Suprapubic skin (tissue), 4 donors: Measurements from ENCODE around the gene TLE4. TPM values are rescaled to one million over a fixed set of nuclear protein-coding genes. Genes with fewer than 3 reads are reported as not detected.

ENCODE experiments used
- DNase-seq, 2 donors: peaks; one replicate each; pipeline ENCODE4 v3.0.0-alpha.2; 2019; ENCODE audit warnings: low spot score in 2 of 2
- H3K27ac ChIP-seq: fragments of 200-600 bp; sonication (generic); one replicate; pipeline ENCODE4 v1.5.1; 2019
- H3K27me3 ChIP-seq: fragments of 200-600 bp; sonication (generic); one replicate; pipeline ENCODE4 v1.5.1; 2019
- H3K36me3 ChIP-seq: fragments of 200-600 bp; sonication (generic); one replicate; pipeline ENCODE4 v1.5.1; 2019
- H3K4me1 ChIP-seq: fragments of 200-600 bp; sonication (generic); one replicate; pipeline ENCODE4 v1.5.1; 2019
- H3K4me3 ChIP-seq: fragments of 200-600 bp; sonication (generic); one replicate; pipeline ENCODE4 v1.5.1; 2019; ENCODE audit warnings: mild to moderate bottlenecking
- H3K9me3 ChIP-seq: fragments of 200-600 bp; sonication (generic); one replicate; pipeline ENCODE4 v1.5.1; 2019
- EP300 ChIP-seq: sonication (generic); formaldehyde crosslinking; IDR thresholded peaks from one replicate; pipeline ENCODE4 v1.6.1; 2017; ENCODE audit warnings: antibody characterized with exemption
- POLR2A ChIP-seq, 2 donors: fragments of 450-650 bp; IDR thresholded peaks; one replicate each; pipeline ENCODE4 v1.6.1; 2017; ENCODE audit warnings: antibody characterized with exemption in 2 of 2, mild to moderate bottlenecking in 2 of 2, moderate library complexity in 2 of 2
- POLR2AphosphoS5 ChIP-seq, 3 donors: sonication (generic); formaldehyde crosslinking; IDR thresholded peaks; one replicate each; pipeline ENCODE4 v1.6.1; 2017; ENCODE audit warnings: antibody characterized with exemption in 3 of 3
- WGBS: methylation state at CpG from one replicate; pipeline ENCODE4 v1.1.5; 2018; 5-methylcytosine and 5-hydroxymethylcytosine counted together
- total RNA-seq, 4 donors: library from RNA; depleted of rRNA; stranded (reverse); fragments of >200 nt; gene quantifications; one replicate each; pipeline ENCODE4 v1.1.0, GENCODE V29; 2016
- TF ChIP-seq, protein P1 (sequence below), 2 donors: fragments of 200-600 bp in 1 of 2; fragments of 450-650 bp in 1 of 2; sonication (generic) in 1 of 2; IDR thresholded peaks; one replicate each; pipeline ENCODE4 v1.5.1; 2016 to 2019; ENCODE audit warnings: antibody characterized with exemption in 2 of 2, mild to moderate bottlenecking in 1 of 2, moderate library complexity in 1 of 2

TLE4 gene
- total RNA-seq, 4 donors from 2014 or later: 44.3 to 109 (median 67.0) TPM

GRCh38 chr9:79567671-79568098 is 4.1 kb upstream of the TLE4 start:
- Histone ChIP-seq H3K27me3 (no peaks in the 10 kb centered on the region), H3K9me3 (no peaks in the 10 kb centered on the region), H3K27ac (no peak overlapping the region), H3K4me1 (peaks cover 7% of the 10 kb centered on the region), H3K4me3 (no peak overlapping the region), H3K36me3 (no peaks in the 10 kb centered on the region)
- 65% methylated on average over 2 of the region's 2 CpGs for WGBS
- no peak for DNase-seq
- TF ChIP-seq POLR2AphosphoS5 (IDR thresholded peaks at IDR 0.05): no peak
- TF ChIP-seq, protein P1, sequence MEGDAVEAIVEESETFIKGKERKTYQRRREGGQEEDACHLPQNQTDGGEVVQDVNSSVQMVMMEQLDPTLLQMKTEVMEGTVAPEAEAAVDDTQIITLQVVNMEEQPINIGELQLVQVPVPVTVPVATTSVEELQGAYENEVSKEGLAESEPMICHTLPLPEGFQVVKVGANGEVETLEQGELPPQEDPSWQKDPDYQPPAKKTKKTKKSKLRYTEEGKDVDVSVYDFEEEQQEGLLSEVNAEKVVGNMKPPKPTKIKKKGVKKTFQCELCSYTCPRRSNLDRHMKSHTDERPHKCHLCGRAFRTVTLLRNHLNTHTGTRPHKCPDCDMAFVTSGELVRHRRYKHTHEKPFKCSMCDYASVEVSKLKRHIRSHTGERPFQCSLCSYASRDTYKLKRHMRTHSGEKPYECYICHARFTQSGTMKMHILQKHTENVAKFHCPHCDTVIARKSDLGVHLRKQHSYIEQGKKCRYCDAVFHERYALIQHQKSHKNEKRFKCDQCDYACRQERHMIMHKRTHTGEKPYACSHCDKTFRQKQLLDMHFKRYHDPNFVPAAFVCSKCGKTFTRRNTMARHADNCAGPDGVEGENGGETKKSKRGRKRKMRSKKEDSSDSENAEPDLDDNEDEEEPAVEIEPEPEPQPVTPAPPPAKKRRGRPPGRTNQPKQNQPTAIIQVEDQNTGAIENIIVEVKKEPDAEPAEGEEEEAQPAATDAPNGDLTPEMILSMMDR (IDR thresholded peaks at IDR 0.05): no peak
- TF ChIP-seq POLR2A (IDR thresholded peaks at IDR 0.05): no peak
- no peak for TF ChIP-seq EP300

DNA sequence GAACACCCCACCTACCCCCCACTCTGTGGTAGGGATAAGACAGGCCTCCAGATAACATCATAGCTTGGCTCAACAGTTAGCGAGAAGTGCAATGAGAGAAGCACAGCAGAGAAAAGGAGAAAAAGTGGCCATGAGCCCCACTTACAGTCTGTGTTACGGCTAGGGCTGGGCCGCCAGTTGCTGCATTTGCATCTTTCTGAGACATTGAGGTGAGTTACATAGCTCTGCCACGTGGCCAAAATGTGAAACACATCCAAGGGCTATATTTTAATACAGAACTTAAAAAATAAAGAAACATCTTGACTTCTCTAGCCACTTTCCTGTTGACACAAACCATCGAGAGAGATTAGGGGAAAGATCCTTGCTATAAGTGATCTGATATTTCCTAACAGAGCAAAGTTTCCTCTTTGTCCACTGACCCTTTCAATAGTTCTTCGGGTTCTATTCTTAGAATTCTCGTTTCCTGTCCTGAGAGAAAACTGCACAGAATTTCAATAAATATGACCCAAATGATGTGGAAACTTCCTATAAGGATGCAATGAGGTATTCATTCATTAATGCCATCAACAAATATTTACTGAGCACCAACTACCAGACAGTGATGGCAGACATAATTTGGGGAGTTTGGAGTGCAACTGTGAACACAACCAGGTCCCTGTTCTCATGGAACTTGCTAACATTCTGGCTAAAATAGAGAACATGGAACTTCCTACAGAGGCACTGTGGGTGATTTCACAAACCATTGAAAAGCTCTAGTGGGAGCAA is 3.2 kb upstream of the TLE4 start:
- Histone ChIP-seq H3K9me3 (no peaks in the 10 kb centered on the region), H3K4me3 (no peak overlapping the region), H3K27ac (no peak overlapping the region), H3K27me3 (no peaks in the 10 kb centered on the region), H3K36me3 (no peaks in the 10 kb centered on the region), H3K4me1 (peaks cover 8% of the 10 kb centered on the region)
- 81% methylated on average over 7 of the region's 7 CpGs for WGBS
- no peak for DNase-seq
- TF ChIP-seq POLR2A (IDR thresholded peaks at IDR 0.05): no peak
- TF ChIP-seq POLR2AphosphoS5 (IDR thresholded peaks at IDR 0.05): no peak
- TF ChIP-seq, protein P1 (IDR thresholded peaks at IDR 0.05): no peak
- TF ChIP-seq EP300: no peak

- no peak overlapping the region for H3K27ac ChIP-seq
Measured at GRCh38 chr9:79569814-79570447, 1.8 kb upstream of the TLE4 start.

DNA sequence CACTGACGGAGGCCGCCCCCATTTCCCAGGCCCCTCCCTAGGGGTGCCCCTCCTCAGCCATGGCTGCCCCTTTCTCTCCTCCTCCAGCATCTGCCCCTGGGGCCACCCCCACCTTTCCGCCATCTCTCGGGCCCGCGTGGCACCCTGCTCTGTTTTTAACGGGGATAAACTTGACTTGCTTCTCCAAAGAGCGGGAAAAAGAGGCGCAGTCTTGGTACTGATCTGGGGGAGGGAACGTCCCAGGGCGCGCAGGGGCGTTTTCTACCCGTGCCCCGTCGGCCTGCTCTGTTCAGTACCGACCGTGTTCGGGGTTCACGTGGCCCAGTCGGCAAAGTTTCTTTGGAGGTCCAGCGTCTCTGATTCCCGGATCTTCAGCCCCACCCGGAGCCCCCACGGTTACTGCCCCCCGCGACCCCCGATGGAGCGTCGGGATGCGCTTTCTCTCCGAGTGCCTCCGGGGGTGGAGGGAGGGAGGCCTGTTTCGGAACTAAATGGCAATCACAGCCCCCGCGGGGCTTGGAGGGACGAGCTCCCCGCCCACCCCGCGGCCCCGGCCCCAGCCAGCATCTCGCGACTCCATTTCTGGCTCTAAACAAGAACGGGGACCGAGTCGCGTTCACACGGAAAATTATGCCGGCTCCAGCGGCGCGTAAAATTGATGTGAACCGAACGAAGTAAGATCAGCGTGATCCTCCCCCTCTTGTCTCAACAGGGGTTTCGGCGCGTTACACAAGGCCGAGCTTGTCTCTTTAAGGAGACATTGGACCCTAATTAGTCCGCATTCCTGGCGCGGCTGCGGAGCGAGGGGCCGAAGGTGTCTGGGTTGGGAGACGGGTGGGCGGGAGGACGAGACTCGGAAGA is 1.1 kb upstream of the TLE4 start:
- Histone ChIP-seq H3K27me3 (no peaks in the 10 kb centered on the region), H3K9me3 (no peaks in the 10 kb centered on the region), H3K4me3 (peak overlapping the region; percentile 99), H3K4me1 (peaks cover 24% of the 10 kb centered on the region), H3K27ac (peak overlapping the region; percentile 65), H3K36me3 (no peaks in the 10 kb centered on the region)
- peak; percentile 77 to 78 for DNase-seq
- no peak for TF ChIP-seq POLR2AphosphoS5 (IDR thresholded peaks at IDR 0.05)
- TF ChIP-seq EP300: no peak
- TF ChIP-seq POLR2A (IDR thresholded peaks at IDR 0.05): no peak
- WGBS: under 1% methylated on average over 24 of the region's 69 CpGs

More at GRCh38 chr9:79569814-79570447, 1.8 kb upstream of the TLE4 start:
- peaks cover 22% of the 10 kb centered on the region for H3K4me1 ChIP-seq
- H3K27me3 ChIP-seq: no peaks in the 10 kb centered on the region
- TF ChIP-seq EP300 (no peak), POLR2A (IDR thresholded peaks at IDR 0.05) (no peak), POLR2AphosphoS5 (IDR thresholded peaks at IDR 0.05) (no peak)
- TF ChIP-seq, protein P1 (IDR thresholded peaks at IDR 0.05): no peak
- H3K9me3 ChIP-seq: no peaks in the 10 kb centered on the region
- H3K36me3 ChIP-seq: no peaks in the 10 kb centered on the region
- H3K4me3 ChIP-seq: peak overlapping the region; percentile 99
- DNase-seq: no peak
- WGBS: 43% methylated on average over 18 of the region's 18 CpGs

DNA sequence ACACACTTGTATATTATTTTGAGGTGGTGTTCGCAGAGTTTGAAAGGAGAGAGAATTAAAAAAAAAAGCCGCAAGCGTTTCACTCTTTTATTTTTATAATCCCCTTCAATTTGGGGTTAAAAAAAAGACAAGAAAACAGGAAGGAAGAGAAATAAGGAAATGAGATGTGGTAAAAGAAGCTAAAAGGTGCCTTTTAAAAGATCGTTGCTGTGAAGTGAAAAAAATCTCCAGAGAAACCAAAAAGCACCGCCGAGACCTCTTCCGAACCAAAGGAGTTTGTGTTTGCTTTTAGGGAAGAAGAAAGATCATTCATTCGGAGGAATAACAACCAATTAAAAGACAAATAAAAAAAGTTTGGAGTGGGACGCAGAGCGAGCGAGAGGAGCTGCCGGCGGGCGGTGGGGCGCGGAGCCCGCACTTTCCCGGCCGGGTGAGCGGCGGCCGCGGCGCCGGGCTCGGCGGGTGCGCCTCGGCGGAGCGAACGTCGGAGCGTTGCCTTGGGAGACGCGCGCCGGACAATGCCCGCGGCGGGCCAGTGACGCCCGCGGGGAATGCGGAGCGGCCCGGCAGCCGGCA is 355 bp downstream of the TLE4 start:
- H3K36me3 ChIP-seq: no peaks in the 10 kb centered on the region
- peaks cover 36% of the 10 kb centered on the region for H3K4me1 ChIP-seq
- no peak for DNase-seq
- WGBS: under 1% methylated on average over 30 of the region's 48 CpGs
- H3K4me3 ChIP-seq: peak overlapping the region; percentile 99
- no peaks in the 10 kb centered on the region for H3K27me3 ChIP-seq
- TF ChIP-seq POLR2A (IDR thresholded peaks at IDR 0.05): peak in 1 of 2 donors; percentile 30
- no peak for TF ChIP-seq EP300
- TF ChIP-seq POLR2AphosphoS5 (IDR thresholded peaks at IDR 0.05): no peak
- H3K9me3 ChIP-seq: no peaks in the 10 kb centered on the region
- peak overlapping the region; percentile 94 for H3K27ac ChIP-seq
